Measurements from ENCODE around the gene S100A8.
"Not testable (repeated sequence)": the region's sequence is repeated elsewhere in the genome, so short reads cannot be mapped to it uniquely, and the experiment has no call there.

The S100A8 gene

GRCh38 chr1:153417136-153417888 lies 26.4 kb upstream of the S100A8 start:
- in situ Hi-C loops (cut with HindIII; ENCODE audit: low sequenced_read_pairs) = no loop called here

GRCh38 chr1:153415850-153416570 lies 25.1 kb upstream of the S100A8 start, which contains the start of gene S100A7A:
S100A7A (plus strand) TSS chr1:153416520; CDS start chr1:153418083, 1,563 bp downstream.
- in situ Hi-C loops (cut with HindIII; ENCODE audit: low sequenced_read_pairs) = no loop called here

- in situ Hi-C loops (cut with HindIII; ENCODE audit: low sequenced_read_pairs) = not testable (repeated sequence)
Observed at GRCh38 chr1:153413961-153414360, 23.1 kb upstream of the S100A8 start.

- in situ Hi-C loops (cut with HindIII; ENCODE audit: low sequenced_read_pairs) = not testable (repeated sequence)
Observed at GRCh38 chr1:153407274-153407673, 16.4 kb upstream of the S100A8 start.

GRCh38 chr1:153405825-153406599 lies 15.1 kb upstream of the S100A8 start:
- in situ Hi-C loops (cut with HindIII; ENCODE audit: low sequenced_read_pairs) = not testable (repeated sequence)

- in situ Hi-C loops (cut with HindIII; ENCODE audit: low sequenced_read_pairs) = no loop called here
Observed at GRCh38 chr1:153404768-153405167, 13.9 kb upstream of the S100A8 start.

- in situ Hi-C loops (cut with HindIII; ENCODE audit: low sequenced_read_pairs) = no loop called here
Observed at GRCh38 chr1:153404086-153404635, 13.3 kb upstream of the S100A8 start.

- in situ Hi-C loops (cut with HindIII; ENCODE audit: low sequenced_read_pairs) = no loop called here
Observed at GRCh38 chr1:153403421-153404085, 12.7 kb upstream of the S100A8 start.

- in situ Hi-C loops (cut with HindIII; ENCODE audit: low sequenced_read_pairs) = no loop called here
Observed at GRCh38 chr1:153402226-153402625, 11.4 kb upstream of the S100A8 start.

- in situ Hi-C loops (cut with HindIII; ENCODE audit: low sequenced_read_pairs) = no loop called here
Observed at GRCh38 chr1:153401461-153401860, 10.6 kb upstream of the S100A8 start.

- in situ Hi-C loops (cut with HindIII; ENCODE audit: low sequenced_read_pairs) = no loop called here
Observed at GRCh38 chr1:153400244-153400643, 9.4 kb upstream of the S100A8 start.

GRCh38 chr1:153399401-153400055 lies 8.7 kb upstream of the S100A8 start:
- in situ Hi-C loops (cut with HindIII; ENCODE audit: low sequenced_read_pairs) = no loop called here

- in situ Hi-C loops (cut with HindIII; ENCODE audit: low sequenced_read_pairs) = no loop called here
Observed at GRCh38 chr1:153397924-153398651, 7.2 kb upstream of the S100A8 start.

GRCh38 chr1:153397051-153397923 lies 6.4 kb upstream of the S100A8 start:
- in situ Hi-C loops (cut with HindIII; ENCODE audit: low sequenced_read_pairs) = no loop called here

- in situ Hi-C loops (cut with HindIII; ENCODE audit: low sequenced_read_pairs) = no loop called here
Observed at GRCh38 chr1:153396461-153396860, 5.6 kb upstream of the S100A8 start.

GRCh38 chr1:153395776-153396175 lies 4.9 kb upstream of the S100A8 start:
- in situ Hi-C loops (cut with HindIII; ENCODE audit: low sequenced_read_pairs) = no loop called here

- in situ Hi-C loops (cut with HindIII; ENCODE audit: low sequenced_read_pairs) = no loop called here
Observed at GRCh38 chr1:153395136-153395685, 4.3 kb upstream of the S100A8 start.

GRCh38 chr1:153394391-153394790 lies 3.5 kb upstream of the S100A8 start:
- in situ Hi-C loops (cut with HindIII; ENCODE audit: low sequenced_read_pairs) = no loop called here
